HEK293T (cell line): ENCODE results near the gene PIGU.

Experiments used
- BHLHE40 ChIP-seq: fragments of 450-650 bp; IDR thresholded peaks from 2 replicates; pipeline ENCODE4 v1.6.1; 2016; ENCODE audit warnings: mild to moderate bottlenecking, moderate library complexity, borderline replicate concordance
- ELF4 ChIP-seq: fragments of 450-650 bp; IDR thresholded peaks from 2 replicates; pipeline ENCODE4 v1.6.1; 2017; ENCODE audit warnings: antibody characterized with exemption
- FOXA1 ChIP-seq: fragments of 450-650 bp; IDR thresholded peaks from 2 replicates; pipeline ENCODE4 v1.6.1; 2016; ENCODE audit warnings: mild to moderate bottlenecking
- FOXK2 ChIP-seq: fragments of 450-650 bp; IDR thresholded peaks from 2 replicates; pipeline ENCODE4 v1.6.1; 2016; ENCODE audit warnings: mild to moderate bottlenecking
- FOXM1 ChIP-seq: fragments of 450-650 bp; IDR thresholded peaks from 2 replicates; pipeline ENCODE4 v1.6.1; 2017; ENCODE audit warnings: mild to moderate bottlenecking, borderline replicate concordance
- L3MBTL2 ChIP-seq: fragments of 450-650 bp; conservative IDR thresholded peaks from 2 replicates; pipeline ENCODE4 v1.6.1; 2016; ENCODE audit warnings: mild to moderate bottlenecking
- LEF1 ChIP-seq: fragments of 450-650 bp; IDR thresholded peaks from 2 replicates; pipeline ENCODE4 v1.6.1; 2017; ENCODE audit warnings: mild to moderate bottlenecking, borderline replicate concordance
- NFRKB ChIP-seq: fragments of 450-650 bp; IDR thresholded peaks from 2 replicates; pipeline ENCODE4 v1.6.1; 2016; ENCODE audit warnings: mild to moderate bottlenecking, moderate library complexity
- SP1 ChIP-seq: fragments of 450-650 bp; IDR thresholded peaks from 2 replicates; pipeline ENCODE4 v1.6.1; 2017
- SUZ12 ChIP-seq: fragments of 450-650 bp; IDR thresholded peaks from 2 replicates; pipeline ENCODE4 v1.6.1; 2016; ENCODE audit warnings: mild to moderate bottlenecking
- TARDBP ChIP-seq: fragments of 450-650 bp; IDR thresholded peaks from 2 replicates; pipeline ENCODE4 v1.6.1; 2016
- TF ChIP-seq, protein P1 (sequence below): fragments of 450-650 bp; IDR thresholded peaks from 2 replicates; pipeline ENCODE4 v1.6.1; 2016

DNA sequence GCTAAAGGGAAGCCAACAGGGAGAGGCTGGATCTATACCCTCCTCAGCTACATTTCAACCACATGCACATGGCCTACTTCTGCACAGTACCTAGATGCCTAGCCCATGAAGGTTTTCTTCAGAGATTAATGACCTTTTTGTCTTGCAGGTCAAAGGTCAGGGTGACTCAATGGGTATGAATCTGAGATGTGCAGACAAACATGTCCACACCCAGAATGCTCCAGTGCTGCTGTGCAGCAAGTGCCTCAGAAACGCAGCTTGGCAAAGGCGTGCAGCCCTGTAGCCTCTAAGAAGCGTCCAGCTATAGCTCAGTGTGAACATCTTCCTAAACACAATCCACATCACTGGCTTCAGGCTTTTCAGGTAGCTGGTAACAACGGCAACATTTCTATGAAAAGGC, 94.0 kb downstream of the PIGU start:
- TF ChIP-seq LEF1 (no peak), BHLHE40 (no peak), TARDBP (no peak), SUZ12 (no peak), FOXK2 (no peak), FOXA1 (no peak), SP1 (no peak), FOXM1 (no peak), ELF4 (no peak), L3MBTL2 (no peak), NFRKB (no peak)
- TF ChIP-seq, protein P1, sequence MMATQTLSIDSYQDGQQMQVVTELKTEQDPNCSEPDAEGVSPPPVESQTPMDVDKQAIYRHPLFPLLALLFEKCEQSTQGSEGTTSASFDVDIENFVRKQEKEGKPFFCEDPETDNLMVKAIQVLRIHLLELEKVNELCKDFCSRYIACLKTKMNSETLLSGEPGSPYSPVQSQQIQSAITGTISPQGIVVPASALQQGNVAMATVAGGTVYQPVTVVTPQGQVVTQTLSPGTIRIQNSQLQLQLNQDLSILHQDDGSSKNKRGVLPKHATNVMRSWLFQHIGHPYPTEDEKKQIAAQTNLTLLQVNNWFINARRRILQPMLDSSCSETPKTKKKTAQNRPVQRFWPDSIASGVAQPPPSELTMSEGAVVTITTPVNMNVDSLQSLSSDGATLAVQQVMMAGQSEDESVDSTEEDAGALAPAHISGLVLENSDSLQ: no peak
